ENCODE results near the gene SSBP2.

Gene SSBP2

DNA sequence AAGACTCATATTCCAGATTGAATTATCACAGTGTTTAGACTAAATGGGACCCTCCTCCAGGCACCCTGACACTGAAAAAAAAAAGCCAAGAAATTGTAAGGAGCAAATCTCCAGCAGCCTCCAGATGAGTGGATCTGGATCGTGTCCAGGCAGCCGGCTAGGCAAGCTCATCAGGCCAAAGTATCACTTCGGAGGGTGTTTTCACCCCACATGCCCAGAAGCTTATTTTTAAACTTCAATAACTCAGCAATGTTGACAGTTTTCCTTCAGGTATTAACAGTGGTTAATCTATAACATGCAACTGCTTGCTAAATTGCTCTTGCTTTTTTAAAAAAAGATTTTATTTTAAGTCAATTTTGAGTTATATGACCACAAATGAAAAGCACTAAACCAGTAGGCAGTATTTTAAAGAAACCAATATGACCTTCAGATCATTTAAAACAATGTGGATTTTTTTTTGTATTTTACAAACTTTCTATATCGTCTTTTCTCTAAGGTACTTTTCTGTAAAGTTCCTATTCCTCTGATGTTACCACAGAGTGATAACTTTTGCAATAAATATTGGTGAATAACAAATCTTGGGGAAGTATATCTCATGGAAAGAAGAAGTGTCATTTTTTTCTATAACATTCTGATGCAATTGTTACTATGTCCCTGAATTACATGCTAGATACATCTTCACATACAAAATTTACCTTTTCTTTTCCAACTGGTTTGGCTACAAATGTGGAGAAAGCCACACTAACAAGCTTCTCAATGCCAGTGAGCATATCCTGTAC, 387.6 kb downstream of the SSBP2 start:
- peak; percentile 87 for DNase-seq
